ENCODE measurements around the gene INPP5A. TPM values are rescaled to one million over a fixed set of nuclear protein-coding genes. Genes with fewer than 3 reads are reported as not detected.

Gene INPP5A
- total and polyA plus RNA-seq, 9 of the 15 experiments (the other 6 are each of a cell fraction or from before 2014, with no cell fraction given), result 0.66 to 11.6 (median 7.7) TPM

- no peak overlapping the region for H2AFZ ChIP-seq (ENCODE audit: low read depth, low read length)
- H3K79me2 ChIP-seq (ENCODE audit: control insufficient read depth, insufficient read depth, low read length), result no peaks in the 10 kb centered on the region
- H3K36me3 ChIP-seq (ENCODE audit: control insufficient read depth, insufficient read depth, low read length), result no peaks in the 10 kb centered on the region
- no peak overlapping the region for H3K4me3 ChIP-seq
- no peaks in the 10 kb centered on the region for H3K9me1 ChIP-seq (ENCODE audit: control insufficient read depth, insufficient read depth, low read length)
- H3K4me2 ChIP-seq (ENCODE audit: insufficient read depth, low read length), result no peak overlapping the region
- in situ Hi-C loops (cut with MboI) (no loop called here), intact Hi-C loops (cut with micrococcal nuclease) (no loop called here)
- FAIRE-seq (no peak), DNase-seq (ENCODE audit: extremely low read depth in 1 of 4, low spot score in 3 of 4) (no peak), ATAC-seq (no peak)
- no peaks in the 10 kb centered on the region for H4K20me1 ChIP-seq (replicated peaks; ENCODE audit: control insufficient read depth, insufficient read depth, low read length)
- no TSS peak for BruUV-seq (replicated peaks)
- no peaks in the 10 kb centered on the region for H3K9me3 ChIP-seq (replicated peaks; ENCODE audit: control insufficient read depth, insufficient read depth, low read depth, low read length)
- H3K27me3 ChIP-seq (ENCODE audit: control insufficient read depth in 2 of 2, insufficient read depth in 2 of 2, low read length in 2 of 2), result peaks cover 13 to 40% of the 10 kb centered on the region in 2 experiments; a peak in 3 of 5 replicates
- no peak overlapping the region for H3K27ac ChIP-seq (ENCODE audit: extremely low read depth, low read depth, low read length)
- H3K9ac ChIP-seq (ENCODE audit: insufficient read depth in 1 of 2, low read depth in 2 of 2, low read length in 2 of 2), result no peak overlapping the region
- POLR2A ChIA-PET, result interaction anchor here (0.7 kb wide), 1 partner anchor 63 kb away, joined by 3 read pairs; no protein-coding TSS in a partner anchor
- no peak for TF ChIP-seq HDAC3 (IDR thresholded peaks at IDR 0.05; ENCODE audit: borderline replicate concordance, partially characterized antibody)
- no peak for TF ChIP-seq NKRF (IDR thresholded peaks at IDR 0.05; ENCODE audit: borderline replicate concordance)
- no peak for TF ChIP-seq DPF2 (IDR thresholded peaks at IDR 0.05)
- CTCF ChIA-PET (ENCODE audit: low intra/inter-chr PET ratio), result no interaction called here
- WGBS (ENCODE audit: insufficient coverage, low coverage, missing lambda C conversion rate), result 9% methylated on average over 4 of the region's 16 CpGs
- H3K4me1 ChIP-seq (replicated peaks in 1 of 2; ENCODE audit: control insufficient read depth in 2 of 2, insufficient read depth in 2 of 2, low read length in 2 of 2), result peaks cover 0 to 16% of the 10 kb centered on the region in 2 experiments; a peak in 1 of 5 replicates
Measured at GRCh38 chr10:132814469-132814856, 276.9 kb downstream of the INPP5A start.

Measured in K562 (cell line).